Coronary artery (tissue), 2 donors: ENCODE results near the gene MDGA2.

Experiments used
- DNase-seq: peaks from one replicate; pipeline ENCODE4 v3.0.0-alpha.2; 2017; ENCODE audit warnings: low spot score
- H3K27ac ChIP-seq, 2 donors: fragments of 200-600 bp; sonication (generic); one replicate each; pipeline ENCODE4 v1.5.1; 2016 to 2019
- H3K4me3 ChIP-seq: fragments of 200-600 bp; sonication (generic); 2 replicates; pipeline ENCODE4 v1.5.1; 2016; ENCODE audit warnings: mild to moderate bottlenecking, moderate library complexity
- CTCF ChIP-seq: fragments of 200-600 bp; sonication (generic); IDR thresholded peaks from one replicate; pipeline ENCODE4 v1.5.1; 2019; ENCODE audit warnings: antibody characterized with exemption

Gene MDGA2

GRCh38 chr14:47665337-47666134 is 9.9 kb downstream of the MDGA2 start:
- TF ChIP-seq CTCF: no peak
- no peak for DNase-seq

GRCh38 chr14:47662466-47662865 is 12.9 kb downstream of the MDGA2 start:
- TF ChIP-seq CTCF: no peak
- no peak overlapping the region for H3K4me3 ChIP-seq
- H3K27ac ChIP-seq: no peak overlapping the region
- no peak for DNase-seq

More at GRCh38 chr14:47665337-47666134, 9.9 kb downstream of the MDGA2 start:
- H3K4me3 ChIP-seq: no peak overlapping the region
- H3K27ac ChIP-seq: no peak overlapping the region

- no peak for DNase-seq
- H3K4me3 ChIP-seq: no peak overlapping the region
- H3K27ac ChIP-seq: no peak overlapping the region
- no peak for TF ChIP-seq CTCF
Observed at GRCh38 chr14:47660158-47660557, 15.2 kb downstream of the MDGA2 start.

GRCh38 chr14:47658041-47658440 is 17.4 kb downstream of the MDGA2 start:
- Histone ChIP-seq H3K4me3 (no peak overlapping the region), H3K27ac (no peak overlapping the region)
- no peak for TF ChIP-seq CTCF
- DNase-seq: no peak

DNA sequence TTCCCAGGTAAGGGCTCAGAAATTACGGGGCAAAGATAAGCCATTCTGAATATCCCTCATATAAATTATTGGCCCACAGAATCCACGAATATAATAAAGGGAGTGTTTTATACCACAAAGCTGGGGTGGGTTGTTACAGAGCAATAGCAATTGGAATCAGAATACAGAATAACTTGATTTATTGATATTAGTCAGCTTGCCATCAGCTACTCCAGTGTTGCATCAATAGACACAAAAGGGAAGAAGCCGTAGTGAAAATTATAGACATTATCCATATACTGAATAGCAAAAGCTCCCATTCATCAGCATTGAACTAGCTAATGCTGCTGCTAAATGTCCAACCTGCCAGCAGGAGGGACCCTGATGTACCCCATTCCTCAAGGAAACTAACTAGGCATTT is 18.3 kb downstream of the MDGA2 start:
- TF ChIP-seq CTCF: no peak
- Histone ChIP-seq H3K27ac (no peak overlapping the region), H3K4me3 (no peak overlapping the region)
- no peak for DNase-seq

- no peak for DNase-seq
- TF ChIP-seq CTCF: no peak
- Histone ChIP-seq H3K27ac (no peak overlapping the region), H3K4me3 (no peak overlapping the region)
Observed at GRCh38 chr14:47651337-47651736, 24.1 kb downstream of the MDGA2 start.

- no peak for DNase-seq
- Histone ChIP-seq H3K4me3 (no peak overlapping the region), H3K27ac (no peak overlapping the region)
- no peak for TF ChIP-seq CTCF
Observed at GRCh38 chr14:47637753-47638152, 37.7 kb downstream of the MDGA2 start.
